K562 (cell line): ENCODE measurements around the gene VSTM1. TPM values are rescaled to one million over a fixed set of nuclear protein-coding genes. Genes with fewer than 3 reads are reported as not detected.

ENCODE experiments used
- ATAC-seq: fragments of 200-7000 bp; cut with Tn5 transposase; 3 replicates; pipeline ENCODE4 v1.9.1; 2020; ENCODE audit warnings: moderate library complexity
- BruUV-seq: library from RNA; stranded (reverse); fragments of 400-500 nt; replicated peaks from 2 replicates; lab custom pipeline; 2021; lab: Mats Ljungman, UMichigan
- CTCF ChIA-PET: fragments of 300-600 bp; formaldehyde crosslinking; extraction: SDS; loops from one replicate; lab custom pipeline; 2021; ENCODE audit warnings: low intra/inter-chr PET ratio; lab: Yijun Ruan, JAX
- POLR2A ChIA-PET: fragments of 300-600, 350-650 bp; sonication (Branson Sonifier 250); formaldehyde crosslinking; extraction: SDS; loops from one replicate; lab custom pipeline; 2021; ENCODE audit warnings: antibody characterized with exemption, inconsistent platforms; lab: Yijun Ruan, JAX
- DNase-seq, 4 experiments: peaks; one replicate each; pipeline versions ENCODE4 v3.0.0 to v3.0.0-alpha.2; 2011 to 2018; ENCODE audit warnings: low spot score in 3 of 4, mixed read lengths in 3 of 4; ENCODE audit errors: extremely low read depth in 1 of 4
- FAIRE-seq: peaks from 2 replicates; lab custom pipeline; 2011; peaks lifted over from hg19 to GRCh38; lab: Jason Lieb, UNC
- H2AFZ ChIP-seq: 2 replicates; pipeline ENCODE4 v1.6.0; 2011; ENCODE audit warnings: low read depth, low read length, control low read depth, inconsistent platforms
- H3K27ac ChIP-seq: fragments of 200-600 bp; 3 replicates; pipeline ENCODE4 v1.8.0; 2011; ENCODE audit warnings: low read depth, mild to moderate bottlenecking, control low read depth, inconsistent platforms, low read length, moderate library complexity, mixed read lengths; ENCODE audit errors: extremely low read depth
- H3K27me3 ChIP-seq, 2 experiments: fragments of 300-600 bp in 1 of 2; 2 replicates in 1 of 2; 3 replicates in 1 of 2; pipeline versions ENCODE4 v1.6.0 to v1.8.0; 2011; ENCODE audit warnings: inconsistent platforms in 2 of 2, low read length in 2 of 2, mild to moderate bottlenecking in 1 of 2, mixed read lengths in 1 of 2, moderate library complexity in 1 of 2; ENCODE audit not compliant: control insufficient read depth in 2 of 2, insufficient read depth in 2 of 2
- H3K36me3 ChIP-seq: fragments of 300-600 bp; 3 replicates; pipeline ENCODE4 v1.8.0; 2011; ENCODE audit warnings: mild to moderate bottlenecking, low read length, inconsistent platforms; ENCODE audit not compliant: control insufficient read depth, insufficient read depth
- H3K4me1 ChIP-seq, 2 experiments: fragments of 200-600 bp in 1 of 2; replicated peaks in 1 of 2; 2 replicates in 1 of 2; 3 replicates in 1 of 2; pipeline versions ENCODE4 v1.5.1 to v1.8.0; 2011; ENCODE audit warnings: inconsistent platforms in 2 of 2, low read length in 2 of 2, mild to moderate bottlenecking in 1 of 2, mixed read lengths in 1 of 2, moderate library complexity in 1 of 2; ENCODE audit not compliant: control insufficient read depth in 2 of 2, insufficient read depth in 2 of 2
- H3K4me2 ChIP-seq: 2 replicates; pipeline ENCODE4 v1.6.1; 2011; ENCODE audit warnings: low read length, control low read depth, inconsistent platforms, mixed read lengths; ENCODE audit not compliant: insufficient read depth
- H3K4me3 ChIP-seq: fragments of 200-600 bp; sonication (generic), shearing (Covaris generic); 2 replicates; pipeline ENCODE4 v1.5.1; 2016; ENCODE audit warnings: control low read depth, inconsistent platforms
- H3K79me2 ChIP-seq: fragments of 200-600 bp; 3 replicates; pipeline ENCODE4 v1.8.0; 2011; ENCODE audit warnings: low read length, inconsistent platforms; ENCODE audit not compliant: control insufficient read depth, insufficient read depth
- H3K9ac ChIP-seq, 2 experiments: 2 replicates each; pipeline versions ENCODE4 v1.6.0 to v1.6.1; 2011; ENCODE audit warnings: low read depth in 2 of 2, low read length in 2 of 2, control low read depth in 1 of 2, inconsistent platforms in 1 of 2, mild to moderate bottlenecking in 1 of 2, mixed read lengths in 1 of 2; ENCODE audit not compliant: insufficient read depth in 1 of 2
- H3K9me1 ChIP-seq: one replicate; pipeline ENCODE4 v1.6.0; 2011; ENCODE audit warnings: inconsistent platforms, mild to moderate bottlenecking, low read length, moderate library complexity; ENCODE audit not compliant: control insufficient read depth, insufficient read depth
- H3K9me3 ChIP-seq: replicated peaks from 2 replicates; pipeline ENCODE4 v1.5.1; 2011; ENCODE audit warnings: low read depth, low read length, inconsistent platforms; ENCODE audit not compliant: control insufficient read depth, insufficient read depth
- H4K20me1 ChIP-seq: replicated peaks from 2 replicates; pipeline ENCODE4 v1.6.1; 2011; ENCODE audit warnings: low read length, inconsistent platforms, mixed read lengths; ENCODE audit not compliant: control insufficient read depth, insufficient read depth
- KLF1 ChIP-seq: fragments of 450-650 bp; IDR thresholded peaks from 2 replicates; pipeline ENCODE4 v1.6.1; 2016; ENCODE audit warnings: missing genetic modification characterization, missing compliant biosample characterization
- MEIS2 ChIP-seq: fragments of 450-650 bp; IDR thresholded peaks from 2 replicates; pipeline ENCODE4 v1.6.1; 2014; ENCODE audit warnings: mild to moderate bottlenecking; ENCODE audit not compliant: partially characterized antibody
- ZFP36 ChIP-seq: fragments of 150-350 bp; IDR thresholded peaks from 2 replicates; pipeline ENCODE4 v1.6.1; 2018; ENCODE audit warnings: low read length, low read depth; ENCODE audit not compliant: partially characterized antibody
- ZNF140 ChIP-seq: fragments of 250-450 bp; sonication (Bioruptor Pico); IDR thresholded peaks from 2 replicates; pipeline ENCODE4 v1.8.0; 2021; ENCODE audit warnings: moderate library complexity, mild to moderate bottlenecking, inconsistent platforms
- ZNF217 ChIP-seq: sonication (generic); formaldehyde crosslinking; IDR thresholded peaks from 2 replicates; pipeline ENCODE4 v1.8.0; 2022; ENCODE audit warnings: mild to moderate bottlenecking, missing genetic modification reagents
- WGBS: fragments of 100-300 bp; shearing (Covaris generic); methylation state at CpG from one replicate; pipeline ENCODE4 v1.1.6; 2016; ENCODE audit warnings: low coverage, mixed read lengths; ENCODE audit not compliant: insufficient coverage; ENCODE audit errors: missing lambda C conversion rate; 5-methylcytosine and 5-hydroxymethylcytosine counted together
- in situ Hi-C: fragments of 300-500 bp; cut with MboI; formaldehyde crosslinking; loops from 4 replicates; pipeline ENCODE4 v1.15.0; 2018; ENCODE audit warnings: inconsistent platforms, mixed read lengths
- intact Hi-C: fragments of 100-400 bp; cut with micrococcal nuclease; formaldehyde crosslinking; loops from 2 replicates; pipeline ENCODE4 v1.14.2; 2022
- polyA plus RNA-seq, 8 experiments: library from polyadenylated mRNA; depleted of rRNA in 4 of 8; stranded (reverse) in 5 of 8; unstranded in 3 of 8; fragments of >200 nt; fragmentation: Nextera tagmentation in 2 of 8; fragmentation: Illumina TruSeq in 1 of 8; extraction: Ambion mirVana in 2 of 8; extraction: Trizol in 1 of 8; gene quantifications; 2 replicates each; pipeline versions ENCODE4 v1.2.1 to v1.2.3, GENCODE V29; 2011 to 2014; ENCODE audit warnings: inconsistent platforms in 1 of 8, missing spikeins in 1 of 8
- total RNA-seq, 7 experiments: library from RNA; depleted of rRNA in 6 of 7; stranded (reverse); fragments of >200 nt in 6 of 7; fragmentation: Illumina TruSeq in 2 of 7; extraction: Trizol in 2 of 7; gene quantifications; 2 replicates each; pipeline versions ENCODE4 v1.2.1 to v1.2.3, GENCODE V29; 2011 to 2021; ENCODE audit warnings: low replicate concordance in 1 of 7

VSTM1 gene
- total and polyA plus RNA-seq, 9 of the 15 experiments (the other 6 are each of a cell fraction or from before 2014, with no cell fraction given), result not detected

GRCh38 chr19:54099190-54099902, 35.6 kb upstream of the VSTM1 start:
- peaks cover 2% of the 10 kb centered on the region; the same call in 2 of the 3 replicates for H3K36me3 ChIP-seq
- no peak overlapping the region for H3K4me2 ChIP-seq
- 63% methylated on average over 8 of the region's 12 CpGs for WGBS
- no peaks in the 10 kb centered on the region for H4K20me1 ChIP-seq
- no peak for FAIRE-seq
- BruUV-seq, result no TSS peak
- peaks cover under 1% of the 10 kb centered on the region; the same call in 1 of the 2 replicates for H3K9me3 ChIP-seq
- ATAC-seq, result no peak
- TF ChIP-seq MEIS2 (no peak), ZNF217 (CRISPR knock-in tag) (no peak), ZFP36 (no peak), ZNF140 (no peak), KLF1 (tag) (no peak)
- ChIA-PET CTCF (no interaction called here), POLR2A (interaction anchor here (0.6 to 1.0 kb wide), 3 partner anchors 11 to 102 kb away, joined by 3 read pairs; no protein-coding TSS in a partner anchor)
- peaks cover 0 to 9% of the 10 kb centered on the region in 2 experiments; a peak in 2 of 5 replicates for H3K27me3 ChIP-seq
- peaks cover 17% of the 10 kb centered on the region for H3K79me2 ChIP-seq
- H3K27ac ChIP-seq, result no peak overlapping the region
- intact Hi-C loops (no loop called here), in situ Hi-C loops (no loop called here)
- no peak overlapping the region for H3K4me3 ChIP-seq
- no peak overlapping the region for H2AFZ ChIP-seq
- peaks cover 0 to 41% of the 10 kb centered on the region in 2 experiments; a peak in 4 of 5 replicates for H3K4me1 ChIP-seq
- DNase-seq, result no peak
- no peaks in the 10 kb centered on the region for H3K9me1 ChIP-seq
- no peak overlapping the region for H3K9ac ChIP-seq
